ENCODE measurements around the gene NDUFB2.
"Not testable (repeated sequence)": the region's sequence is repeated elsewhere in the genome, so short reads cannot be mapped to it uniquely, and the experiment has no call there.

NDUFB2 gene

DNA sequence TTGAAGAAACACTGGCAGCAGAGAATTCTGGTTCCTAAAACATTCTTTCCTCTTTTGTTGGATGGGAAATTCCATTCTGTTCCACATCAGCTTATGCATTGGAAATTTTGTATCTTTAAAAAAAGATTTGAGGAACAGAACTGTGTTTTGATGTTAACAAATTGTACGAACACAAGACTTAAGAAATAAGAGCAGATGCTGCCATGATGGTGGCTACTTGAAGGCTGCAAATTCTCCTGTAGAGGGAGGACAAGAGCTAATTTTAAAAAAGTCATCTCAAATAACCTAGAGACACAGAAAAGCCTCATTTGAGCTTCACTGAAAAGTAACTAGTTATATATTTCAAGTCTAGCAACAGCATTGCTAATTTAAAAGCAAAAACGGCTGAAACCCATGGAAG, 29.8 kb downstream of the NDUFB2 start:
- no peak overlapping the region for H3K4me3 Mint-ChIP-seq
- peaks cover 17% of the 10 kb centered on the region for H3K36me3 Mint-ChIP-seq (ENCODE audit: low read depth)

DNA sequence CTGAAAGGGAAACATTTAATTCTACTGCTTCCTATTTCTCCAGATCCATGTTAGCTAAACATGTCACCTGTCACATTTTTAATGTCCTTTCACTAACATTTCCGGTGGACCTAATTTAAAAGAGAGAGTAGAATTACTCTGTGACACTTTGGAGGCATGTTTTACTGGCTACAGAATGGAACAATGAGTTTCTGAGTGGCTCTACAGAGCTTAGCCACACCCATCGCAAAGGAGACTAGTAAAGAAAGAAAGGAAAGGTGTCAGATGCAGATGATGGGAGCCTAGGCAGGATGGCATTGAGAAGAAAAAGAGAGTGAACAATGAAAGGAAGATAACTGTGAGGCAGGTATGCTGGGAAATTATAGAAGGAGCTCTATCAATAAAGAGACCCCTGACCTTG, 35.9 kb downstream of the NDUFB2 start:
- no peaks in the 10 kb centered on the region for H3K27me3 Mint-ChIP-seq (ENCODE audit: low read depth)
- H3K4me3 Mint-ChIP-seq = no peak overlapping the region
- no peaks in the 10 kb centered on the region for H3K4me1 Mint-ChIP-seq
- TF ChIP-seq, protein P1, sequence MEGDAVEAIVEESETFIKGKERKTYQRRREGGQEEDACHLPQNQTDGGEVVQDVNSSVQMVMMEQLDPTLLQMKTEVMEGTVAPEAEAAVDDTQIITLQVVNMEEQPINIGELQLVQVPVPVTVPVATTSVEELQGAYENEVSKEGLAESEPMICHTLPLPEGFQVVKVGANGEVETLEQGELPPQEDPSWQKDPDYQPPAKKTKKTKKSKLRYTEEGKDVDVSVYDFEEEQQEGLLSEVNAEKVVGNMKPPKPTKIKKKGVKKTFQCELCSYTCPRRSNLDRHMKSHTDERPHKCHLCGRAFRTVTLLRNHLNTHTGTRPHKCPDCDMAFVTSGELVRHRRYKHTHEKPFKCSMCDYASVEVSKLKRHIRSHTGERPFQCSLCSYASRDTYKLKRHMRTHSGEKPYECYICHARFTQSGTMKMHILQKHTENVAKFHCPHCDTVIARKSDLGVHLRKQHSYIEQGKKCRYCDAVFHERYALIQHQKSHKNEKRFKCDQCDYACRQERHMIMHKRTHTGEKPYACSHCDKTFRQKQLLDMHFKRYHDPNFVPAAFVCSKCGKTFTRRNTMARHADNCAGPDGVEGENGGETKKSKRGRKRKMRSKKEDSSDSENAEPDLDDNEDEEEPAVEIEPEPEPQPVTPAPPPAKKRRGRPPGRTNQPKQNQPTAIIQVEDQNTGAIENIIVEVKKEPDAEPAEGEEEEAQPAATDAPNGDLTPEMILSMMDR (IDR thresholded peaks at IDR 0.05; ENCODE audit: unreplicated experiment in 3 of 3) = no peak
- H3K27ac Mint-ChIP-seq = no peak overlapping the region
- H3K9me3 Mint-ChIP-seq = no peaks in the 10 kb centered on the region
- peaks cover 42% of the 10 kb centered on the region for H3K36me3 Mint-ChIP-seq (ENCODE audit: low read depth)

More for the DNA sequence above, 29.8 kb downstream of the NDUFB2 start:
- TF ChIP-seq, protein P1 (IDR thresholded peaks at IDR 0.05; ENCODE audit: unreplicated experiment in 3 of 3) = peak; percentile 22 to 35 (median 34)
- Mint-ChIP-seq H3K4me1 (no peaks in the 10 kb centered on the region), H3K9me3 (no peaks in the 10 kb centered on the region), H3K27me3 (ENCODE audit: low read depth) (no peaks in the 10 kb centered on the region), H3K27ac (no peak overlapping the region)

DNA sequence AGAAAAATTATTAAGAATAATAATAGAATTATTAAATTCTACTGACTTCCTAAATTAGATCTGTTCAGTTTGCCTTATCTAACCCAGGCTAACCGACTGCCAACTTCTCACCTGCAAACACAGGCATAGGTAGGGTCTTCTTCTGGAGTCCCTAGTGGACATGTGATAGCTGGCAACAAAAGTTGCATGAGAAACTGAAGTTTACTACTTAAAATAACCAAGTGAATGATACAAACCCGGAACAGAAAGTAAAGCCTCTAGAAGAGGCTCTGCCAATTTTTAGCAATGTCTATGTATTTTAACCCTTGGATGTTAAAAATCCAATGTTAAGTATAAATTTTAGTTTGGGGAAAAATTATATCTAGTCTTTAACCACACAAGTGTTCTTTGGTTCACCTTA, 37.6 kb downstream of the NDUFB2 start:
- no peak overlapping the region for H3K4me3 Mint-ChIP-seq
- no peaks in the 10 kb centered on the region for H3K27me3 Mint-ChIP-seq (ENCODE audit: low read depth)
- no peak overlapping the region for H3K27ac Mint-ChIP-seq

DNA sequence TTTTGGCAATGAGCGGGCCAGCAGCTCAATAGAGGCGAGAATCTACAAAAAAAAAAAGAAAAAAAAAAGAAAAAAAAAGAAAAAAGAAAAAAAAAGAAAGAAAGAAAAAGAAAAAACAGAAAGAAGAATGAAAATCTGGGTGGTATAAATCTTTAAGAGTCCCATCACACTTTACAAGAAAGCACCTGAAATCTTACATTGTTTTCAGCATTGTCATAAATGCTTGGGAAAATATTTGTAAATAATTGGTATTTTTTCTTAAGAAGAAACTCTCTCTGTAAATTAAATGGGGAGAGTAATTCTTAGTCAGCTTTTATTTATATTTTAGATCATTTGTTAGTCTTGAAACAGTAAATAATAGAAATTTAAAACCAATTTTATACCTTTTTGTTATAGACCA, 38.2 kb downstream of the NDUFB2 start:
- no peak overlapping the region for H3K4me3 Mint-ChIP-seq
- no peak overlapping the region for H3K27ac Mint-ChIP-seq
- peaks cover 53% of the 10 kb centered on the region for H3K36me3 Mint-ChIP-seq (ENCODE audit: low read depth)
- no peaks in the 10 kb centered on the region for H3K27me3 Mint-ChIP-seq (ENCODE audit: low read depth)
- no peaks in the 10 kb centered on the region for H3K9me3 Mint-ChIP-seq
- H3K4me1 Mint-ChIP-seq = no peaks in the 10 kb centered on the region
- TF ChIP-seq, protein P1 (IDR thresholded peaks at IDR 0.05; ENCODE audit: unreplicated experiment in 3 of 3) = no peak

More for the DNA sequence above, 37.6 kb downstream of the NDUFB2 start:
- TF ChIP-seq, protein P1 (IDR thresholded peaks at IDR 0.05; ENCODE audit: unreplicated experiment in 3 of 3) = no peak
- H3K4me1 Mint-ChIP-seq = no peaks in the 10 kb centered on the region
- H3K36me3 Mint-ChIP-seq (ENCODE audit: low read depth) = peaks cover 49% of the 10 kb centered on the region
- H3K9me3 Mint-ChIP-seq = no peaks in the 10 kb centered on the region

DNA sequence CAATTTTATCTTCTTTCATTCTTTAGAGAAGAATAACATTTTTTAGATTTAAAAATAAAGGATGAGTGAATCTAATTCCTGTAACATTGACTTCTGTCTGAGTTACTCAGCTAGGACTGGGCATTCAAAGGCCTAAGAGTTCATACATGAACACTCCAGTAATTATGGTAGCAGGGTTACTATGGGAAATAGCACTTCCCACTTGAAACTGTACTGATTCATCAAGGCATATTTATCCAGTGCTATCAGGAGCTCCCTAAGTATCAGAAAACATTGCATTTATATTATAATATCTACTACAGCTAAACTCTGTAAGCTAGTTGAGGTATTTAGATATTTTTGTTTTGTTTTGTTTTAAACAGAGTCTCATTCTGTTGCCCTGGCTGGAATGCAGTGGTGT, 41.8 kb downstream of the NDUFB2 start:
- peaks cover 53% of the 10 kb centered on the region for H3K36me3 Mint-ChIP-seq (ENCODE audit: low read depth)
- TF ChIP-seq, protein P1 (IDR thresholded peaks at IDR 0.05; ENCODE audit: unreplicated experiment in 3 of 3) = no peak
- no peaks in the 10 kb centered on the region for H3K27me3 Mint-ChIP-seq (ENCODE audit: low read depth)
- H3K4me3 Mint-ChIP-seq = no peak overlapping the region
- H3K9me3 Mint-ChIP-seq = no peaks in the 10 kb centered on the region
- no peaks in the 10 kb centered on the region for H3K4me1 Mint-ChIP-seq
- H3K27ac Mint-ChIP-seq = no peak overlapping the region

DNA sequence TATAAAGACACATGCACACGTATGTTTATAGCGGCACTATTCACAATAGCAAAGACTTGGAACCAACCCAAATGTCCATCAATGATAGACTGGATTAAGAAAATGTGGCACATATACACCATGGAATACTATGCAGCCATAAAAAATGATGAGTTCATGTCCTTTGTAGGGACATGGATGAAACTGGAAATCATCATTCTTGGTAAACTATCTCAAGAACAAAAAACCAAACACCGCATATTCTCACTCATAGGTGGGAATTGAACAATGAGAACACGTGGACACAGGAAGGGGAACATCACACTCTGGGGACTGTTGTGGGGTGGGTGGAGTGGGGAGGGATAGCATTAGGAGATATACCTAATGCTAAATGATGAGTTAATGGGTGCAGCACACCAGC, 46.7 kb downstream of the NDUFB2 start:
- H3K27ac Mint-ChIP-seq; H3K4me1 Mint-ChIP-seq; H3K4me3 Mint-ChIP-seq; H3K9me3 Mint-ChIP-seq; H3K27me3 Mint-ChIP-seq (ENCODE audit: low read depth): not testable (repeated sequence)
- H3K36me3 Mint-ChIP-seq (ENCODE audit: low read depth) = peaks cover 46% of the 10 kb centered on the region

All from nephron (organoid).